Suprapubic skin (tissue), 4 donors: ENCODE measurements around the gene DTNBP1. TPM values are rescaled to one million over a fixed set of nuclear protein-coding genes. Genes with fewer than 3 reads are reported as not detected.

ENCODE experiments used
- DNase-seq, 2 donors: peaks; one replicate each; pipeline ENCODE4 v3.0.0-alpha.2; 2019; ENCODE audit warnings: low spot score in 2 of 2
- H3K27ac ChIP-seq: fragments of 200-600 bp; sonication (generic); one replicate; pipeline ENCODE4 v1.5.1; 2019
- H3K27me3 ChIP-seq: fragments of 200-600 bp; sonication (generic); one replicate; pipeline ENCODE4 v1.5.1; 2019
- H3K36me3 ChIP-seq: fragments of 200-600 bp; sonication (generic); one replicate; pipeline ENCODE4 v1.5.1; 2019
- H3K4me1 ChIP-seq: fragments of 200-600 bp; sonication (generic); one replicate; pipeline ENCODE4 v1.5.1; 2019
- H3K4me3 ChIP-seq: fragments of 200-600 bp; sonication (generic); one replicate; pipeline ENCODE4 v1.5.1; 2019; ENCODE audit warnings: mild to moderate bottlenecking
- H3K9me3 ChIP-seq: fragments of 200-600 bp; sonication (generic); one replicate; pipeline ENCODE4 v1.5.1; 2019
- CTCF ChIP-seq, 2 donors: fragments of 200-600 bp in 1 of 2; fragments of 450-650 bp in 1 of 2; sonication (generic) in 1 of 2; IDR thresholded peaks; one replicate each; pipeline ENCODE4 v1.5.1; 2016 to 2019; ENCODE audit warnings: antibody characterized with exemption in 2 of 2, mild to moderate bottlenecking in 1 of 2, moderate library complexity in 1 of 2
- EP300 ChIP-seq: sonication (generic); formaldehyde crosslinking; IDR thresholded peaks from one replicate; pipeline ENCODE4 v1.6.1; 2017; ENCODE audit warnings: antibody characterized with exemption
- POLR2A ChIP-seq, 2 donors: fragments of 450-650 bp; IDR thresholded peaks; one replicate each; pipeline ENCODE4 v1.6.1; 2017; ENCODE audit warnings: antibody characterized with exemption in 2 of 2, mild to moderate bottlenecking in 2 of 2, moderate library complexity in 2 of 2
- POLR2AphosphoS5 ChIP-seq, 3 donors: sonication (generic); formaldehyde crosslinking; IDR thresholded peaks; one replicate each; pipeline ENCODE4 v1.6.1; 2017; ENCODE audit warnings: antibody characterized with exemption in 3 of 3
- WGBS: methylation state at CpG from one replicate; pipeline ENCODE4 v1.1.5; 2018; 5-methylcytosine and 5-hydroxymethylcytosine counted together
- total RNA-seq, 4 donors: library from RNA; depleted of rRNA; stranded (reverse); fragments of >200 nt; gene quantifications; one replicate each; pipeline ENCODE4 v1.1.0, GENCODE V29; 2016

DTNBP1 gene
- total RNA-seq, 4 donors from 2014 or later: 12.7 to 17.1 (median 16.4) TPM

GRCh38 chr6:15697895-15698294 lies 35.1 kb upstream of the DTNBP1 start:
- Histone ChIP-seq H3K9me3 (no peaks in the 10 kb centered on the region), H3K27me3 (no peaks in the 10 kb centered on the region), H3K27ac (no peak overlapping the region), H3K36me3 (no peaks in the 10 kb centered on the region), H3K4me1 (no peaks in the 10 kb centered on the region), H3K4me3 (no peak overlapping the region)
- WGBS: 93% methylated on average over 4 of the region's 4 CpGs
- no peak for TF ChIP-seq CTCF (IDR thresholded peaks at IDR 0.05)
- no peak for DNase-seq

DNA sequence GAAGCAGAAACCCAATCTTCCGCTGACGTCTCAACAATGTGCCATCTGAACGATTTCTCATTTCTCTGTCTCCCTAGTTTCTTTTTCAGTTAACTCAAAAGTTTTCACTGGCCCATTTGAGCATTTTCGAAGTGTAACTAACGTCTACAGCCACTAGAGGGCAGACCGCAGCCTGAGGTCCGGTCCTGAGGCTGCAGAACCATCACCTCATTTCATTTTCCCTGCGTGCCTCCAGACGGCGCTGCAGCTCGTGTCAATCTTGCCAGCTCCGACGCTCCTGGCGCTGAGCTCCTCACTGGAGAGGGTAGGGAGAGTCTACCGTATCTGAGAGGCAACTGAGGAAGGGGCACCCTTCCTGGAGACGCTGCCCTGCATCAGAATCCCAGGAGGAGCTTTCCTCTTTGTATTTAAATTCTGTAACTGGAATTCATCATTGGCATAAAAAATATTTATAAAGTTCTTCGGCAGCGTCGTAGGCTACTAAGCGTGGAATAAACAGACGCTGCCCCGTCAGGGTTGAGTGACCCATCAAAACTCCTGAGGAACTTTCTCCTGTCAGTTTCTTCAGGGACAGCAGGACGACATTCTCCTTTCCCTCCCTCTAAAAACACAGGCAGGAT lies 28.5 kb upstream of the DTNBP1 start:
- H3K9me3 ChIP-seq: no peaks in the 10 kb centered on the region
- H3K27me3 ChIP-seq: no peaks in the 10 kb centered on the region
- 21% methylated on average over 23 of the region's 23 CpGs for WGBS
- peak overlapping the region; percentile 25 for H3K4me3 ChIP-seq
- peak overlapping the region; percentile 28 for H3K27ac ChIP-seq
- H3K4me1 ChIP-seq: peaks cover 12% of the 10 kb centered on the region
- no peaks in the 10 kb centered on the region for H3K36me3 ChIP-seq
- DNase-seq: peak; percentile 88 to 90
- TF ChIP-seq POLR2AphosphoS5 (IDR thresholded peaks at IDR 0.05) (peak in 2 of 3 donors; percentile 14 to 84), CTCF (IDR thresholded peaks at IDR 0.05) (peak; percentile 96 to 100), EP300 (no peak), POLR2A (IDR thresholded peaks at IDR 0.05) (no peak)

GRCh38 chr6:15690510-15690909 lies 27.7 kb upstream of the DTNBP1 start:
- H3K36me3 ChIP-seq: no peaks in the 10 kb centered on the region
- H3K4me1 ChIP-seq: peaks cover 12% of the 10 kb centered on the region
- H3K4me3 ChIP-seq: no peak overlapping the region
- TF ChIP-seq POLR2A (IDR thresholded peaks at IDR 0.05) (no peak), POLR2AphosphoS5 (IDR thresholded peaks at IDR 0.05) (no peak), CTCF (IDR thresholded peaks at IDR 0.05) (no peak)
- peak overlapping the region; percentile 28 for H3K27ac ChIP-seq
- DNase-seq: no peak
- H3K27me3 ChIP-seq: no peaks in the 10 kb centered on the region
- H3K9me3 ChIP-seq: no peaks in the 10 kb centered on the region

- Histone ChIP-seq H3K4me1 (peaks cover 12% of the 10 kb centered on the region), H3K27ac (no peak overlapping the region), H3K4me3 (no peak overlapping the region), H3K36me3 (no peaks in the 10 kb centered on the region), H3K9me3 (no peaks in the 10 kb centered on the region), H3K27me3 (no peaks in the 10 kb centered on the region)
- no peak for DNase-seq
- 54% methylated on average over 5 of the region's 5 CpGs for WGBS
- TF ChIP-seq POLR2A (IDR thresholded peaks at IDR 0.05) (no peak), POLR2AphosphoS5 (IDR thresholded peaks at IDR 0.05) (no peak)
Measured at GRCh38 chr6:15689586-15690482, 27.0 kb upstream of the DTNBP1 start.

DNA sequence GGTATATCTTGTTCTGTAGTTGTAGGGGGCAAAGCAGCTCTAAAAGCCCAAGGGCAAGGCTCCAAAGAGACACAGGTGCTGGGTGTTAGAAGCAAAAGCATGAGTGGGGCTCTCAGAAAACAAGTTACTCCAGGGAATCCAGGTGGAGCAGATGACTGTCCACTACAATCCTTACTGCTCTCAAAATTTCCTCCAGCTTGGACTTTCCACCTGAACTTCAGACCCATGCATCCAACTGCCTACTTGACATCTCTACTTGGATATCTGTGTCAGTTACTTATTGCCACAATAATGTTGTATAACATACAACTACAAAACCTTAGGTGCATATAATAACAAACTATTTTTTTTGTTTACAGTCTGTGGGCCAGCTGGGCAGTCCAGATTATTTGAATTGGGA lies 22.8 kb upstream of the DTNBP1 start:
- TF ChIP-seq POLR2AphosphoS5 (IDR thresholded peaks at IDR 0.05) (no peak), POLR2A (IDR thresholded peaks at IDR 0.05) (no peak), CTCF (IDR thresholded peaks at IDR 0.05) (no peak), EP300 (no peak)
- Histone ChIP-seq H3K4me1 (peaks cover 7% of the 10 kb centered on the region), H3K36me3 (no peaks in the 10 kb centered on the region), H3K27ac (no peak overlapping the region), H3K27me3 (no peaks in the 10 kb centered on the region), H3K9me3 (no peaks in the 10 kb centered on the region), H3K4me3 (no peak overlapping the region)
- DNase-seq: no peak
